ENCODE results near the gene USP36. TPM values are rescaled to one million over a fixed set of nuclear protein-coding genes. Genes with fewer than 3 reads are reported as not detected.

USP36 gene
- total and polyA plus RNA-seq, 12 donors = 10.0 to 28.8 (median 24.8) TPM

GRCh38 chr17:78794399-78794798 is 46.2 kb downstream of the USP36 start:
- Histone ChIP-seq H3K4me3 (no peak overlapping the region), H3K27ac (peak overlapping the region in 1 of 10 donors; percentile 15), H3K27me3 (no peaks in the 10 kb centered on the region), H3K9me3 (no peaks in the 10 kb centered on the region), H3K36me3 (peaks cover 0 to 67% (median 29%) of the 10 kb centered on the region in 9 donors), H3K4me1 (peaks cover 3 to 70% (median 44%) of the 10 kb centered on the region in 9 donors)
- intact Hi-C loops (cut with DNase I) = loop anchor here in 1 of 10 donors (10.0 kb wide), 1 partner anchor 300 kb away; no protein-coding TSS in a partner anchor
- DNase-seq (no peak), ATAC-seq (no peak)
- TF ChIP-seq CTCF (IDR thresholded peaks at IDR 0.05) = no peak
- 78 to 85% methylated on average over 16 of the region's 16 CpGs for WGBS, 2 donors

- no peak overlapping the region for H3K4me3 ChIP-seq
- intact Hi-C loops (cut with DNase I) = loop anchor here in 1 of 10 donors (10.0 kb wide), 1 partner anchor 299 kb away; no protein-coding TSS in a partner anchor
- no peaks in the 10 kb centered on the region for H3K27me3 ChIP-seq
- WGBS, 2 donors = 89 to 90% methylated on average over 6 of the region's 6 CpGs
- ATAC-seq (no peak), DNase-seq (no peak)
- peaks cover 0 to 63% (median 25%) of the 10 kb centered on the region in 9 donors for H3K36me3 ChIP-seq
- H3K27ac ChIP-seq = peak overlapping the region in 1 of 10 donors; percentile 15
- peaks cover 3 to 75% (median 48%) of the 10 kb centered on the region in 9 donors for H3K4me1 ChIP-seq
- no peaks in the 10 kb centered on the region for H3K9me3 ChIP-seq
- TF ChIP-seq CTCF (IDR thresholded peaks at IDR 0.05) = no peak
Measured at GRCh38 chr17:78793968-78794367, 46.6 kb downstream of the USP36 start.

GRCh38 chr17:78793415-78793814 is 47.2 kb downstream of the USP36 start:
- no peak for DNase-seq
- no peak for ATAC-seq
- peaks cover 3 to 80% (median 46%) of the 10 kb centered on the region in 9 donors for H3K4me1 ChIP-seq
- H3K9me3 ChIP-seq = no peaks in the 10 kb centered on the region
- peaks cover 0 to 58% (median 19%) of the 10 kb centered on the region in 9 donors for H3K36me3 ChIP-seq
- no peak overlapping the region for H3K4me3 ChIP-seq
- no peak overlapping the region for H3K27ac ChIP-seq
- no peaks in the 10 kb centered on the region for H3K27me3 ChIP-seq
- no peak for TF ChIP-seq CTCF (IDR thresholded peaks at IDR 0.05)
- 85% methylated on average over 10 of the region's 10 CpGs for WGBS, 2 donors
- intact Hi-C loops (cut with DNase I) = loop anchor here in 1 of 10 donors (10.0 kb wide), 1 partner anchor 299 kb away; no protein-coding TSS in a partner anchor

GRCh38 chr17:78791840-78792709 is 48.5 kb downstream of the USP36 start:
- ATAC-seq (no peak), DNase-seq (no peak)
- Histone ChIP-seq H3K27ac (peak overlapping the region in 5 of 10 donors; percentile 14 to 73 (median 46)), H3K36me3 (peaks cover 0 to 44% (median 8%) of the 10 kb centered on the region in 9 donors), H3K4me1 (peaks cover 3 to 73% (median 46%) of the 10 kb centered on the region in 9 donors), H3K9me3 (no peaks in the 10 kb centered on the region), H3K4me3 (no peak overlapping the region), H3K27me3 (no peaks in the 10 kb centered on the region)
- TF ChIP-seq CTCF (IDR thresholded peaks at IDR 0.05) = no peak
- WGBS, 2 donors = 77 to 81% methylated on average over 11 of the region's 11 CpGs
- intact Hi-C loops (cut with DNase I) = loop anchor here in 1 of 10 donors (10.0 kb wide), 1 partner anchor 297 kb away; no protein-coding TSS in a partner anchor

All from heart right ventricle (tissue), 16 donors.